ENCODE data around the gene ARHGAP27. TPM values are rescaled to one million over a fixed set of nuclear protein-coding genes. Genes with fewer than 3 reads are reported as not detected.

The ARHGAP27 gene
- total RNA-seq, 1 experiment from 2014 or later: 12.9 TPM

GRCh38 chr17:45440161-45440778, 7.6 kb upstream of the ARHGAP27 start:
- H3K4me3 Mint-ChIP-seq: no peak overlapping the region
- ATAC-seq (peak; percentile 12; the same call in 1 of the 2 replicates), DNase-seq (ENCODE audit: low spot score) (peak; percentile 39)
- no peaks in the 10 kb centered on the region; the same call in 1 of the 2 replicates for H3K27me3 Mint-ChIP-seq (ENCODE audit: low read depth)
- TF ChIP-seq ZSCAN18 (CRISPR knock-in tag; IDR thresholded peaks at IDR 0.05): no peak
- TF ChIP-seq ZNF423 (CRISPR knock-in tag; IDR thresholded peaks at IDR 0.05): peak; percentile 86
- TF ChIP-seq ARID4B (CRISPR knock-in tag; IDR thresholded peaks at IDR 0.05; ENCODE audit: borderline replicate concordance): no peak
- H3K36me3 Mint-ChIP-seq: no peaks in the 10 kb centered on the region; the same call in 1 of the 2 replicates
- peak overlapping the region; percentile 46; the same call in 1 of the 2 replicates for H3K27ac Mint-ChIP-seq
- H3K4me1 Mint-ChIP-seq: peaks cover 23% of the 10 kb centered on the region
- POLR2A ChIA-PET: no interaction called here
- no peaks in the 10 kb centered on the region for H3K9me3 Mint-ChIP-seq
- CTCF ChIA-PET: interaction anchor here (0.8 to 1.4 kb wide), 2 partner anchors 11 to 15 kb away, joined by 4 to 9 read pairs; no protein-coding TSS in a partner anchor

- H3K4me1 Mint-ChIP-seq: peaks cover 23% of the 10 kb centered on the region
- H3K9me3 Mint-ChIP-seq: no peaks in the 10 kb centered on the region
- ChIA-PET CTCF (no interaction called here), POLR2A (no interaction called here)
- TF ChIP-seq ZNF532 (CRISPR knock-in tag; IDR thresholded peaks at IDR 0.05; ENCODE audit: borderline replicate concordance): no peak
- TF ChIP-seq ZNF671 (CRISPR knock-in tag; IDR thresholded peaks at IDR 0.05): no peak
- no peak for TF ChIP-seq ZNF121 (CRISPR knock-in tag; IDR thresholded peaks at IDR 0.05)
- no peak for TF ChIP-seq ZNF512 (CRISPR knock-in tag; IDR thresholded peaks at IDR 0.05; ENCODE audit: borderline replicate concordance)
- no peak overlapping the region for H3K4me3 Mint-ChIP-seq
- H3K27me3 Mint-ChIP-seq (ENCODE audit: low read depth): peaks cover under 1% of the 10 kb centered on the region
- DNase-seq (ENCODE audit: low spot score) (no peak), ATAC-seq (no peak)
- no peak overlapping the region for H3K27ac Mint-ChIP-seq
- H3K36me3 Mint-ChIP-seq: no peaks in the 10 kb centered on the region
Measured at GRCh38 chr17:45438931-45439610, 6.4 kb upstream of the ARHGAP27 start.

Data from WTC11 (cell line).